ENCODE results near the gene PAFAH1B1.

DNA sequence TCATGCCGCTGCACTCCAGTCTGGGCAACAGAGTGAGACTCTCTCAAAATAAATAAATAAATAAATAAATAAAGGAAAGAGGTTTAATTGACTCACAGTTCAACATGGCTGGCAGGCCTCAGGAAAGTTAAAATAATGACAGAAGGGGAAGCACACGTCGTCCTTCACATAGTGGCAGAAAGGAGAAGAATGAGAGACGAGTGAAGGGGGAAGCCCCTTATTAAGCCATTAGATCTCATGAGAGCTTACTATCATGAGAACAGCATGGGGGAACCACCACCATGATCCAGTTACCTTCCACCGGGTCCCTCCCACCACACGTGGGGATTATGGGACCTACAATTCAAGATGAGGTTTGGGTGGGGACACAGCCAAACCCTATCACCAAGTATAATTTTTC, 54.5 kb downstream of the PAFAH1B1 start:
- TF ChIP-seq, protein P1, sequence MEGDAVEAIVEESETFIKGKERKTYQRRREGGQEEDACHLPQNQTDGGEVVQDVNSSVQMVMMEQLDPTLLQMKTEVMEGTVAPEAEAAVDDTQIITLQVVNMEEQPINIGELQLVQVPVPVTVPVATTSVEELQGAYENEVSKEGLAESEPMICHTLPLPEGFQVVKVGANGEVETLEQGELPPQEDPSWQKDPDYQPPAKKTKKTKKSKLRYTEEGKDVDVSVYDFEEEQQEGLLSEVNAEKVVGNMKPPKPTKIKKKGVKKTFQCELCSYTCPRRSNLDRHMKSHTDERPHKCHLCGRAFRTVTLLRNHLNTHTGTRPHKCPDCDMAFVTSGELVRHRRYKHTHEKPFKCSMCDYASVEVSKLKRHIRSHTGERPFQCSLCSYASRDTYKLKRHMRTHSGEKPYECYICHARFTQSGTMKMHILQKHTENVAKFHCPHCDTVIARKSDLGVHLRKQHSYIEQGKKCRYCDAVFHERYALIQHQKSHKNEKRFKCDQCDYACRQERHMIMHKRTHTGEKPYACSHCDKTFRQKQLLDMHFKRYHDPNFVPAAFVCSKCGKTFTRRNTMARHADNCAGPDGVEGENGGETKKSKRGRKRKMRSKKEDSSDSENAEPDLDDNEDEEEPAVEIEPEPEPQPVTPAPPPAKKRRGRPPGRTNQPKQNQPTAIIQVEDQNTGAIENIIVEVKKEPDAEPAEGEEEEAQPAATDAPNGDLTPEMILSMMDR (conservative IDR thresholded peaks at IDR 0.05; ENCODE audit: low read depth, low read length) = no peak
- no peak for TF ChIP-seq EZH2phosphoT487 (IDR thresholded peaks at IDR 0.05; ENCODE audit: borderline replicate concordance, low read length)
- TF ChIP-seq EZH2 (IDR thresholded peaks at IDR 0.05; ENCODE audit: low read length, unreplicated experiment) = no peak

Measured in PC-3 (cell line).